Sigmoid colon (tissue), 3 donors: ENCODE measurements around the gene CBARP.

Experiments
- POLR2A ChIP-seq, 2 donors: fragments of 450-650 bp; IDR thresholded peaks; one replicate each; pipeline ENCODE4 v1.6.1; 2016; ENCODE audit warnings: antibody characterized with exemption in 2 of 2, mild to moderate bottlenecking in 2 of 2, moderate library complexity in 2 of 2
- TF ChIP-seq, protein P1 (sequence below), 4 experiments: fragments of 450-650 bp in 3 of 4; fragments of 200-600 bp in 1 of 4; IDR thresholded peaks; one replicate each; pipeline ENCODE4 v1.5.1; 2016 to 2019; ENCODE audit warnings: antibody characterized with exemption in 4 of 4, mild to moderate bottlenecking in 3 of 4, moderate library complexity in 2 of 4

DNA sequence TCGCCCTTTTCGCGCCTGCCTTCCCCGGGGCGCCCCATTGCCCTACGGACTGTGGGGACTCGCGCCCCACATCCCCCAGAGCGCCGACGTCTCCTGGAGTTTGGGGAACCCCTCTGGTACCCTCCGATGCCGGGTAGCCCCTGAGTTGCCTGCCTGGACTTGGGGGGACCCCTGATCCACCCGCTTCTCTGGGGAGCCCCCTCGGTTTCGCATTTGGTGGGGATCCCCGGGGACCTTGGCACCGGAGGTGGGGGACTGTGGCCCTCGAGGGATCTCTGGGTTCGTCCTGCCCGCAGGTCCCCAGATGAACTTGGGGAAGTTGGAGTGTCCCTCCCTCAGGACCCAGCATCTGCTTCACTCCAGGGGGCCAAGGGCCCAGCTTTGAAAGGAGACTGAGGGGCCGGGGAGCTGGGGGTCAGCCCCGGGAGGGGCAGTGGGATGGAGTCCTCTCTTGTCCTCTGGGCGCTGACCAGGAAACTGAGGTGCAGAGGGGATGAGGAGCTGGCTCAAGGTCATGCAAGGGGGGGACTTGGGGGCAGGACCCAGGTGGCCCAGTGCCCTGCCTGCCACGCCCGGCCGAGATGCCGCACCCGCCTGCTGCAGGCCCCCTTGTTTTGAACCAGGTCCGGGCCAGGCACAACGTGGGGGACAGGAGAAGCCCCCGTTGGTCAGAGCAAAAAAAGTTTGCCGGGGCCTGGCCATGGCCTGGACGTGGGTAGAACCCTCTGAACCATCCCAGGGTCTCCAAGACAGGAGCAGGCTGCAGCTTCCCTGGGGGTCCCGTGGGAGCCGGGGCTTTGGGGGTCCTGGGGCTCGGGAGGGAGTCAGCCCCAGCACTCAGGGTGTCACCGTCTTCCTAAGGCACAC is 48.9 kb upstream of the CBARP start:
- no peak for TF ChIP-seq POLR2A (IDR thresholded peaks at IDR 0.05)
- TF ChIP-seq, protein P1, sequence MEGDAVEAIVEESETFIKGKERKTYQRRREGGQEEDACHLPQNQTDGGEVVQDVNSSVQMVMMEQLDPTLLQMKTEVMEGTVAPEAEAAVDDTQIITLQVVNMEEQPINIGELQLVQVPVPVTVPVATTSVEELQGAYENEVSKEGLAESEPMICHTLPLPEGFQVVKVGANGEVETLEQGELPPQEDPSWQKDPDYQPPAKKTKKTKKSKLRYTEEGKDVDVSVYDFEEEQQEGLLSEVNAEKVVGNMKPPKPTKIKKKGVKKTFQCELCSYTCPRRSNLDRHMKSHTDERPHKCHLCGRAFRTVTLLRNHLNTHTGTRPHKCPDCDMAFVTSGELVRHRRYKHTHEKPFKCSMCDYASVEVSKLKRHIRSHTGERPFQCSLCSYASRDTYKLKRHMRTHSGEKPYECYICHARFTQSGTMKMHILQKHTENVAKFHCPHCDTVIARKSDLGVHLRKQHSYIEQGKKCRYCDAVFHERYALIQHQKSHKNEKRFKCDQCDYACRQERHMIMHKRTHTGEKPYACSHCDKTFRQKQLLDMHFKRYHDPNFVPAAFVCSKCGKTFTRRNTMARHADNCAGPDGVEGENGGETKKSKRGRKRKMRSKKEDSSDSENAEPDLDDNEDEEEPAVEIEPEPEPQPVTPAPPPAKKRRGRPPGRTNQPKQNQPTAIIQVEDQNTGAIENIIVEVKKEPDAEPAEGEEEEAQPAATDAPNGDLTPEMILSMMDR (IDR thresholded peaks at IDR 0.05) = no peak
